VCaP (cell line): ENCODE data around the gene PCNX2.

Experiments
- H3K27ac ChIP-seq: fragments of 450-650 bp; 2 replicates; pipeline ENCODE4 v1.5.1; 2017
- TF ChIP-seq, protein P1 (sequence below): fragments of 450-650 bp; conservative IDR thresholded peaks from 2 replicates; pipeline ENCODE4 v1.5.1; 2017; ENCODE audit warnings: mild to moderate bottlenecking, moderate library complexity

PCNX2 gene

DNA sequence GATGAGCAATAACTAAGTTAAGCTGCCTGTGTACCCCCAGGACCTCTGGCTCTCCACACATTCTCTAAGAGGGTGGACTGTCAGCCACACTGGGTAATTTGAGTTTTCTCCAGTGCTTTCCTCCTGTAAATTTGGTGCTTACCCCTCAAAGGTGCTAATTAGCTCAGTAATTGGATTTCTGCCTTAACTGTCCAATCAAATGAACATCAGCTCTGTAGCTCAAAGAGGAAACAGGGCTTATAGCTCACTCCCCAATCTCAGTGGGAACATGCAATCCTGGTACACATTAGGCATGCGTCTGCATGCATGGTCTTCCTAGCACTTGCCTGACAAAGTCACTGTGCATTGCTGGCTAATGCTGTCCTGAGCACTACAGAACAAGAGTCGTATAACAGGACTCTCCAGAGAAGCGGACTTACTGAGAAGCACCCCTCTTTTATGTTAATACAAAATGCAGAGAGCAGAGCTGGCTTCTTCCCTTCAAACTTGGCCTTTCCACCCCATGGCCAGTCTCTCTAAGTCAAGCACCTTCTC lies 235.0 kb downstream of the PCNX2 start:
- TF ChIP-seq, protein P1, sequence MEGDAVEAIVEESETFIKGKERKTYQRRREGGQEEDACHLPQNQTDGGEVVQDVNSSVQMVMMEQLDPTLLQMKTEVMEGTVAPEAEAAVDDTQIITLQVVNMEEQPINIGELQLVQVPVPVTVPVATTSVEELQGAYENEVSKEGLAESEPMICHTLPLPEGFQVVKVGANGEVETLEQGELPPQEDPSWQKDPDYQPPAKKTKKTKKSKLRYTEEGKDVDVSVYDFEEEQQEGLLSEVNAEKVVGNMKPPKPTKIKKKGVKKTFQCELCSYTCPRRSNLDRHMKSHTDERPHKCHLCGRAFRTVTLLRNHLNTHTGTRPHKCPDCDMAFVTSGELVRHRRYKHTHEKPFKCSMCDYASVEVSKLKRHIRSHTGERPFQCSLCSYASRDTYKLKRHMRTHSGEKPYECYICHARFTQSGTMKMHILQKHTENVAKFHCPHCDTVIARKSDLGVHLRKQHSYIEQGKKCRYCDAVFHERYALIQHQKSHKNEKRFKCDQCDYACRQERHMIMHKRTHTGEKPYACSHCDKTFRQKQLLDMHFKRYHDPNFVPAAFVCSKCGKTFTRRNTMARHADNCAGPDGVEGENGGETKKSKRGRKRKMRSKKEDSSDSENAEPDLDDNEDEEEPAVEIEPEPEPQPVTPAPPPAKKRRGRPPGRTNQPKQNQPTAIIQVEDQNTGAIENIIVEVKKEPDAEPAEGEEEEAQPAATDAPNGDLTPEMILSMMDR = no peak
- H3K27ac ChIP-seq = no peak overlapping the region

DNA sequence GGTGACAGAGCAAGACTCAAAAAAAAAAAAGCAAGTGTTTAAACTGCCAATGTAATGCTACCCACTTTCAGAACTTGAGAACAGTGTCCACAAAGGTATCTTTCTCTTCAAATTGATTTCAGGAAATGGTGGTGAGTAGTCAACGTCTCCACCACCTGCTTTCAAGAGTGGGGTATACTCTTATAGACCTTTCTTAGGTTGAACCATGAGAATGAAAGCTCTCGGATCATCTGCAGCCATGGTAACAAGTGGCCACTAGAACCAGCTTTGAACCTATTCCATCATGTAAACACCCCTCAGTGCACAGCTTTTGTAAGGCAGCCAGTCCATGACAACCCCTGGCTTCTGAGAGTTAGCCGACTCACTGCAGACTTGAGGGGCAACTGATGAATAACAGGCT lies 237.7 kb downstream of the PCNX2 start:
- TF ChIP-seq, protein P1 = no peak
- H3K27ac ChIP-seq = no peak overlapping the region

DNA sequence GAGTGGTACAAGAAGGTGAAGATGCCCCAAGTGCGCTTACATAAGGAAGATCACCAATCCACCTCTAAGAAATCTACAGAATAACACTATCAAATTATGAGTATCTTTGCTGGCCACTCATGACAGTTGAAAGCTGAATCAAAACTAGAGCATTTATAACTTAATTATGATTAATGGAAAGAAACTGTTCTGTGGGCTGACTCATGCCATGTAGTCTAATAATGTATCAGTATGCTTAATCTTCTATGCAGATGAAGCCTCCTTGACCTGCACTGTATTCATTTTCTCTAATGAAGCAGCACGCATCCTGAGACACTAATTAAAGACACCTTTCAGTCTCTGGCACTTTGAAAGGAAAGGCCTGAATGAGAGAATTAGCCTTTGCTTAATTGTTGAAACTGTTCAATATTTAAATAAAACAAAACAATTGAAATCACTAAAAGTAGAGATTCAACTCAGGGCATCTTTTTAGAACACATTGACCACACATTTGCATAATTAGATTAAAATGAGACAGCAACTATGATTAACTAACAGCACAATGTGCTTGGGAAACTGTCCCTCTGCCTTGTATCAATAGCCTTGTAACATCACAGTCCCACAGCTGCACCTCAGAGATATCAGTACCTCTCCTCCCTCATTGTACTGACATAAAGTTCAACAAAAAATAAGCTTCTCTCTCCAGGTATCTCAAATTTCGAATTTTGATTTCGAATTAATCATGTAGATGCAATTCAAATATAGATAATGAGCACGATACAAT lies 239.5 kb downstream of the PCNX2 start:
- TF ChIP-seq, protein P1 = no peak
- no peak overlapping the region for H3K27ac ChIP-seq

DNA sequence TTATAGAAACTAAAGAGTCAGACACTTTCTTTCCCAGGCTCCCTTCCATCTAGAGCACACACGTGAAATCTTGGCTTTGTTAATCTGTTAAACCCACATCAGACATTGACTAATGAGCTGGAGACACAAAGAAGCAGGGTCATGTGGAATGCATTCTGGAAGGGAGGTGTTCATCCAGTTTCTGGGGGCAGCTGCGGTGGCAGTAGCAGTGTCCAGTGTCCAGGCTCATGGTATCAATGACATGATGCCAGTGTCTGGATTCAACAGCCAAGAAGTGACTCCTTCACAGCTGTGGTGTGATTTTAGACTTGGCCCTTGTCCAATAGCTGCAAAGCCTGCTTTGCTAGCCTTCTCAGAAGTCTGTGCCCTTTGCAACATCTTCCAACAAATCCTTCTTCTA lies 249.9 kb downstream of the PCNX2 start:
- TF ChIP-seq, protein P1 = no peak
- H3K27ac ChIP-seq = no peak overlapping the region

DNA sequence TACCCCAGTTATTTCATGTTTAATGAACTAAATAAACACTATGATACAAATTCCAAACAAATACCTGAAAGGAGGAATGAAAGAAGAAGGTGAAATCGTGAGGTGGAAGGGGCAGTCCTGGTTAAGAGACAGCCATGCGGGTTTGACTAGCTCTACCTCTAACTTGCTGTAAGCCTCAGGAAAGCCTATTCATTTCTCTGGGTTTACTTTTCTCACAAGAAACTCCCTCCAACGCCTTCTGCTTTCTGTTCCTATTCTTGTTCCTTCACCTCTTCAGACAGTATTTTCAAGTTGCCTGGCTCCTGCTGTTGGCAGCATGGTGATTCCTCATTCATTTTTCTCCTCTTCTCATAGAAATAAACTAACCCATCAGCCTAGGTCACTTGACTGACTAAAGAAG lies 252.7 kb downstream of the PCNX2 start:
- H3K27ac ChIP-seq = no peak overlapping the region
- TF ChIP-seq, protein P1 = no peak

DNA sequence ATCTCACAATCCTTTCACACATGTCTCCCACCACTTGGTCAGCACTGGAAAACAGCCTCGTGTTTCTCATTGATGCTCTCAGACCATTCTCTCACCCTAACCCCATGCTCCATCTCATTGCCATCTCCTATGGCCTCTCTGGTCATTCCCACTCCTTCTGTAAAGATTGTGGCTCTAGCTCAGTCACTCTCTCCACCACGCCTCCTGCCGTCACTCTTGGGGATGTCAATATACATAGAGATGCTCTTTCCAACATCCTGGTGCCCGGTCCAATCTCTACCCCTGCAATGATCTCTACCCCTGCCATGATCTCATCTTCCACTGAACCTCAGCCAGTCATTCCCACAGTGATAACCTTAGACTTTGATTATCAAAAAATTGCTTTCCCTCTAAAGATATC lies 255.0 kb downstream of the PCNX2 start:
- TF ChIP-seq, protein P1 = no peak
- no peak overlapping the region for H3K27ac ChIP-seq

DNA sequence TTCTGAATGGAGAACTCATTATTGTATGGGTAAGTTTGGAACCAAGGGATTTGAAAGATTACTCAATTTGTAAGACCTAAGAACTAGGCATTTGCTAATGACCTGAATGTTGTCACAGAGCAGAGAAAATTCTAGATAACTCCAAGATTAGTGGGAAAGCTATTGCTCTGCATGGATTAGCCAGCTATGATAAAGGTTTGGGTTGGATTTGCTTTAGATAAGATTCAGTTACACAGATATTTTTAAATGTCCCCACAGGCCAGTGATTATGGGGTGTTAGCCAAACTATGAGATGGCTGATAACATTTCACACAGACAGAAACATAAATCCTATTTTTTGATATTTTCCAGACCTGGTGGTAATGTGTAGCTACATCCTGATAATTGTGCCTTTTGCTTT lies 256.9 kb downstream of the PCNX2 start:
- no peak overlapping the region for H3K27ac ChIP-seq
- TF ChIP-seq, protein P1 = no peak
